Progenitor cell of endocrine pancreas (in vitro differentiated cells): Measurements from ENCODE around the gene PRDX3. TPM values are rescaled to one million over a fixed set of nuclear protein-coding genes. Genes with fewer than 3 reads are reported as not detected.

ENCODE experiments used
- DNase-seq: peaks from one replicate; pipeline ENCODE4 v3.0.0; 2021; ENCODE audit warnings: low spot score; ENCODE audit not compliant: unreplicated experiment
- H3K27ac Mint-ChIP-seq: 2 replicates; pipeline ENCODE4 v1.8.0; 2021; ENCODE audit warnings: mild to moderate bottlenecking, moderate library complexity, mixed read lengths
- H3K27me3 Mint-ChIP-seq: 2 replicates; pipeline ENCODE4 v1.8.0; 2021; ENCODE audit warnings: mixed read lengths
- H3K36me3 Mint-ChIP-seq: 2 replicates; pipeline ENCODE4 v1.8.0; 2022; ENCODE audit warnings: mixed read lengths; ENCODE audit not compliant: insufficient read depth
- H3K4me1 Mint-ChIP-seq: 2 replicates; pipeline ENCODE4 v1.8.0; 2021; ENCODE audit warnings: low read depth, mixed read lengths
- H3K4me3 Mint-ChIP-seq: 2 replicates; pipeline ENCODE4 v1.8.0; 2021; ENCODE audit warnings: low read depth, mild to moderate bottlenecking, moderate library complexity, mixed read lengths
- H3K9me3 Mint-ChIP-seq: 2 replicates; pipeline ENCODE4 v1.8.0; 2021; ENCODE audit warnings: low read depth, mixed read lengths
- CTCF ChIP-seq: fragments of 200-600 bp; sonication (generic); IDR thresholded peaks from one replicate; pipeline ENCODE4 v1.5.0; 2021; ENCODE audit warnings: antibody characterized with exemption, mild to moderate bottlenecking; ENCODE audit not compliant: unreplicated experiment
- total RNA-seq: library from RNA; stranded (reverse); gene quantifications from 2 replicates; pipeline ENCODE4 v1.2.1, GENCODE V29; 2021

The PRDX3 gene
- total RNA-seq, 1 donor from 2014 or later, result 117 TPM

GRCh38 chr10:119198438-119198837 lies 19.8 kb upstream of the PRDX3 start:
- Mint-ChIP-seq H3K4me3 (no peak overlapping the region), H3K4me1 (peaks cover 11% of the 10 kb centered on the region), H3K27ac (no peak overlapping the region), H3K9me3 (no peaks in the 10 kb centered on the region), H3K27me3 (peaks cover 11% of the 10 kb centered on the region), H3K36me3 (no peaks in the 10 kb centered on the region)
- DNase-seq, result no peak
- TF ChIP-seq CTCF, result peak; percentile 34

- no peaks in the 10 kb centered on the region for H3K36me3 Mint-ChIP-seq
- no peak overlapping the region for H3K27ac Mint-ChIP-seq
- peaks cover 15% of the 10 kb centered on the region for H3K27me3 Mint-ChIP-seq
- no peak overlapping the region for H3K4me3 Mint-ChIP-seq
- no peaks in the 10 kb centered on the region for H3K9me3 Mint-ChIP-seq
- no peak for TF ChIP-seq CTCF
- H3K4me1 Mint-ChIP-seq, result peaks cover 11% of the 10 kb centered on the region
- no peak for DNase-seq
These were observed 19.3 kb upstream of the PRDX3 start for GRCh38 chr10:119197921-119198320.

GRCh38 chr10:119191881-119192280 lies 13.3 kb upstream of the PRDX3 start:
- Mint-ChIP-seq H3K9me3 (no peaks in the 10 kb centered on the region), H3K4me3 (no peak overlapping the region), H3K36me3 (no peaks in the 10 kb centered on the region), H3K4me1 (peaks cover 17% of the 10 kb centered on the region), H3K27ac (no peak overlapping the region), H3K27me3 (peaks cover 4% of the 10 kb centered on the region)
- TF ChIP-seq CTCF, result no peak
- DNase-seq, result no peak

- H3K36me3 Mint-ChIP-seq, result no peaks in the 10 kb centered on the region
- no peak overlapping the region for H3K4me3 Mint-ChIP-seq
- TF ChIP-seq CTCF, result no peak
- peaks cover 17% of the 10 kb centered on the region for H3K4me1 Mint-ChIP-seq
- H3K27ac Mint-ChIP-seq, result peak overlapping the region; percentile 92
- H3K27me3 Mint-ChIP-seq, result peaks cover 4% of the 10 kb centered on the region
- no peaks in the 10 kb centered on the region for H3K9me3 Mint-ChIP-seq
- DNase-seq, result no peak
These were observed 12.6 kb upstream of the PRDX3 start for GRCh38 chr10:119190954-119191785.

- Mint-ChIP-seq H3K27ac (peak overlapping the region; percentile 86), H3K9me3 (no peaks in the 10 kb centered on the region), H3K4me1 (peaks cover 20% of the 10 kb centered on the region), H3K27me3 (peaks cover 4% of the 10 kb centered on the region), H3K36me3 (no peaks in the 10 kb centered on the region), H3K4me3 (no peak overlapping the region)
- no peak for DNase-seq
- no peak for TF ChIP-seq CTCF
These were observed 11.7 kb upstream of the PRDX3 start for GRCh38 chr10:119190353-119190752.
